ENCODE data around the gene ZNF655. TPM values are rescaled to one million over a fixed set of nuclear protein-coding genes. Genes with fewer than 3 reads are reported as not detected.

Gene ZNF655
- polyA plus RNA-seq, 3 donors: 61.6 to 151 (median 62.2) TPM

DNA sequence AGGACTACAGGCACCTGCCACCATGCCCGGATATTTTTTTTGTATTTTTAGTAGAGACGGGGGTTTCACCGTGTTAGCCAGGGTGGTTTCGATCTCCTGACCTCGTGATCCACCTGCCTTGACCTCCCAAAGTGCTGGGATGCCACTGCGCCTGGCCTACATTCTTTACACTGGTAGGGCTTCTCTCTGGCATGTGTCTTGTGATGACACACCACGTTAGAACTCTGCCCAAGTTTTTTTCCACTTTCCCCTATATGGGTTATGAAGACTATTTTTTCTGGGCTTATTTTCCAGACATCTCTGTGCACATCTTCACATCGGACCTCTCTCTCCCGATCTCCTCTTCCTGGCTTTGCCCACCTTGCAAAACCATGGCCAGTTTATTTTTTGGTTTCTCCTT, 17.2 kb upstream of the ZNF655 start:
- Histone ChIP-seq H3K36me3 (replicated peaks in 1 of 2; ENCODE audit: control insufficient read depth in 1 of 2, insufficient read depth in 2 of 2, low read length in 2 of 2) (no peaks in the 10 kb centered on the region), H2AFZ (ENCODE audit: insufficient read depth, low read depth, low read length, poor library complexity, severe bottlenecking) (no peak overlapping the region), H3K4me3 (replicated peaks in 1 of 3; ENCODE audit: low read depth in 2 of 3, low read length in 3 of 3) (no peak overlapping the region), H3K79me2 (ENCODE audit: insufficient read depth, low read length) (no peaks in the 10 kb centered on the region), H3K4me2 (replicated peaks; ENCODE audit: extremely low read depth, low read length, poor library complexity, severe bottlenecking) (no peak overlapping the region), H3K9ac (ENCODE audit: insufficient read depth, low read length, poor library complexity, severe bottlenecking) (no peak overlapping the region), H3K4me1 (ENCODE audit: control insufficient read depth in 1 of 2, insufficient read depth in 2 of 2, low read length in 2 of 2) (no peaks in the 10 kb centered on the region), H4K20me1 (ENCODE audit: insufficient read depth, low read length) (no peaks in the 10 kb centered on the region), H3K27ac (ENCODE audit: low read depth in 1 of 2, low read length in 2 of 2) (no peak overlapping the region), H3K9me3 (replicated peaks in 1 of 2; ENCODE audit: control insufficient read depth in 1 of 2, insufficient read depth in 1 of 2, low read length in 2 of 2) (peaks cover 47 to 80% of the 10 kb centered on the region in 2 donors), H3K27me3 (ENCODE audit: control insufficient read depth in 2 of 2, insufficient read depth in 2 of 2, low read length in 2 of 2) (no peaks in the 10 kb centered on the region)
- H3K27ac Mint-ChIP-seq: no peak overlapping the region
- 97% methylated on average over 5 of the region's 9 CpGs for WGBS (ENCODE audit: insufficient coverage)
- no peaks in the 10 kb centered on the region for H3K36me3 Mint-ChIP-seq
- H3K4me3 Mint-ChIP-seq: no peak overlapping the region
- no peak for DNase-seq
- intact Hi-C loops (cut with micrococcal nuclease): no loop called here
- no peak for TF ChIP-seq CTCF (IDR thresholded peaks at IDR 0.05)
- no peaks in the 10 kb centered on the region for H3K4me1 Mint-ChIP-seq
- peaks cover 2% of the 10 kb centered on the region in 3 donors for H3K27me3 Mint-ChIP-seq (ENCODE audit: low read depth in 3 of 3)
- peaks cover 36 to 91% (median 75%) of the 10 kb centered on the region in 7 donors for H3K9me3 Mint-ChIP-seq

DNA sequence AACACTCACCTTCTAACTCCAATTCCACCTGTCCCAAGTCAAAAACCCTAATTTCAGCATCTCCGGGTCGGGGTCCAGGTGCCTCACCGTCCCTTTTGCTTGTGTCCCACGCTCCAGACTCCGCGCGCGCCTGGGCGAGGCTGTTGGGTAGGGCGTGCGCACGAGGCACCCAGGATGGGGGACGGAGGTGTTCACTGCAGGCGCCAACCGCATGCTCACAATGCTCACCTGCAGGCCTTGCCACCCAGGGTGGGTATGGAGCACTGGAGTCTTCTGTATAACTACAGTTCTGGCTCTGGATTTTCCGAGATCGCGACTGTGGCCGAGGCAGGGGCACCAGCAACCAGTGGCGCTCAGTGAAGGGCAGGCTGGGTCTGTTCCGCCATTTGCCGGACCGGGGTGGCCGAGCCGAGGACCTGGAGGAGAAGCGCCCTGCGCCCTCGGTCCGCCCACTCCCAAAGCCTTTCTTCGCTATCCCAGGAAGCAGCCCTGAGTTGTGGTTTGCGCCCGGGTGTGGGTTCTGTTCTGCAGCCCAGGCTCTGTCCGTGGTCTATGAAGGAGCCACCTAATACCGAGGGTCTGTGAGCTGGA, 15.3 kb upstream of the ZNF655 start:
- Histone ChIP-seq H3K4me2 (replicated peaks; ENCODE audit: extremely low read depth, low read length, poor library complexity, severe bottlenecking) (no peak overlapping the region), H3K9me3 (replicated peaks in 1 of 2; ENCODE audit: control insufficient read depth in 1 of 2, insufficient read depth in 1 of 2, low read length in 2 of 2) (peaks cover 47 to 75% of the 10 kb centered on the region in 2 donors), H3K9ac (ENCODE audit: insufficient read depth, low read length, poor library complexity, severe bottlenecking) (no peak overlapping the region), H3K79me2 (ENCODE audit: insufficient read depth, low read length) (no peaks in the 10 kb centered on the region), H3K36me3 (replicated peaks in 1 of 2; ENCODE audit: control insufficient read depth in 1 of 2, insufficient read depth in 2 of 2, low read length in 2 of 2) (peaks cover 2 to 6% of the 10 kb centered on the region in 2 donors), H3K4me1 (ENCODE audit: control insufficient read depth in 1 of 2, insufficient read depth in 2 of 2, low read length in 2 of 2) (no peaks in the 10 kb centered on the region), H2AFZ (ENCODE audit: insufficient read depth, low read depth, low read length, poor library complexity, severe bottlenecking) (no peak overlapping the region), H3K27me3 (ENCODE audit: control insufficient read depth in 2 of 2, insufficient read depth in 2 of 2, low read length in 2 of 2) (no peaks in the 10 kb centered on the region), H4K20me1 (ENCODE audit: insufficient read depth, low read length) (no peaks in the 10 kb centered on the region), H3K27ac (ENCODE audit: low read depth in 1 of 2, low read length in 2 of 2) (no peak overlapping the region), H3K4me3 (replicated peaks in 1 of 3; ENCODE audit: low read depth in 2 of 3, low read length in 3 of 3) (no peak overlapping the region)
- H3K36me3 Mint-ChIP-seq: peaks cover 2 to 7% of the 10 kb centered on the region in 2 donors
- no peak for TF ChIP-seq CTCF (IDR thresholded peaks at IDR 0.05)
- no peak overlapping the region for H3K4me3 Mint-ChIP-seq
- H3K27ac Mint-ChIP-seq: no peak overlapping the region
- H3K27me3 Mint-ChIP-seq (ENCODE audit: low read depth in 3 of 3): peaks cover 1 to 4% (median 2%) of the 10 kb centered on the region in 3 donors
- H3K9me3 Mint-ChIP-seq: peaks cover 38 to 75% (median 74%) of the 10 kb centered on the region in 7 donors
- no peaks in the 10 kb centered on the region for H3K4me1 Mint-ChIP-seq
- 97% methylated on average over 32 of the region's 34 CpGs for WGBS (ENCODE audit: insufficient coverage)
- no peak for DNase-seq
- intact Hi-C loops (cut with micrococcal nuclease): no loop called here

Measured in CD14-positive monocyte (primary cell).